Measurements from ENCODE around the gene GLTPD2. TPM values are rescaled to one million over a fixed set of nuclear protein-coding genes. Genes with fewer than 3 reads are reported as not detected.
"Not testable (repeated sequence)": the region's sequence is repeated elsewhere in the genome, so short reads cannot be mapped to it uniquely, and the experiment has no call there.

The GLTPD2 gene
- total RNA-seq, 1 experiment from 2014 or later, result not detected

- Histone ChIP-seq H3T11ph (ENCODE audit: low read length) (no peak overlapping the region), H2AFZ (ENCODE audit: low read length) (no peak overlapping the region), H2BK20ac (ENCODE audit: low read depth, low read length, poor library complexity, severe bottlenecking) (no peak overlapping the region), H3K18ac (ENCODE audit: insufficient read length, low read depth, low read length) (no peak overlapping the region), H4K5ac (ENCODE audit: insufficient read length, low read depth, low read length) (no peak overlapping the region), H2AK5ac (ENCODE audit: insufficient read length, low read length) (no peak overlapping the region), H4K20me1 (ENCODE audit: control insufficient read depth, insufficient read depth, insufficient read length) (no peaks in the 10 kb centered on the region), H2BK12ac (ENCODE audit: insufficient read length, low read depth, low read length) (no peak overlapping the region), H3K56ac (ENCODE audit: insufficient read length, low read depth, low read length) (no peak overlapping the region), H3K14ac (ENCODE audit: insufficient read depth, low read length) (no peak overlapping the region), H2BK15ac (ENCODE audit: low read depth, low read length) (no peak overlapping the region), H3K9me3 (ENCODE audit: control insufficient read depth, low read depth, low read length) (no peaks in the 10 kb centered on the region), H3K4me1 (ENCODE audit: insufficient read depth, low read length) (no peaks in the 10 kb centered on the region), H3K79me2 (ENCODE audit: insufficient read depth, low read length) (no peaks in the 10 kb centered on the region), H3K4me2 (ENCODE audit: insufficient read depth, insufficient read length, low read length) (no peak overlapping the region), H3K27me3 (ENCODE audit: insufficient read depth, low read length) (no peaks in the 10 kb centered on the region), H4K8ac (replicated peaks; ENCODE audit: insufficient read length, low read depth, low read length) (no peak overlapping the region), H4K91ac (ENCODE audit: insufficient read length, low read depth, low read length) (no peak overlapping the region), H3K27ac (ENCODE audit: insufficient read length, low read depth, low read length) (no peak overlapping the region), H3K4ac (ENCODE audit: low read depth, low read length) (no peak overlapping the region), H3K23me2 (ENCODE audit: insufficient read length, low read depth, low read length, poor library complexity, severe bottlenecking) (no peaks in the 10 kb centered on the region), H3K9ac (ENCODE audit: extremely low read depth, insufficient read length, low read length) (no peak overlapping the region), H3K79me1 (ENCODE audit: insufficient read depth, low read depth, low read length, poor library complexity, severe bottlenecking) (no peaks in the 10 kb centered on the region), H3K23ac (ENCODE audit: insufficient read length, low read depth, low read length) (no peak overlapping the region), H2BK5ac (ENCODE audit: insufficient read length, low read length) (no peak overlapping the region), H2BK120ac (ENCODE audit: low read depth, low read length, poor library complexity, severe bottlenecking) (no peak overlapping the region)
- DNase-seq, result no peak
- TF ChIP-seq CTCF (conservative IDR thresholded peaks at IDR 0.05), result no peak
- Mint-ChIP-seq H3K27ac (peak overlapping the region in 1 of 3 experiments; percentile 52; a peak in 2 of 7 replicates), H3K36me3 (ENCODE audit: insufficient read depth in 1 of 3, low read depth in 3 of 3) (peaks cover 0 to 5% (median 3%) of the 10 kb centered on the region in 3 experiments; a peak in 3 of 7 replicates), H3K9me3 (no peaks in the 10 kb centered on the region), H3K27me3 (ENCODE audit: low read depth) (no peaks in the 10 kb centered on the region), H3K4me1 (0 out of 4 replicates have a peak, but pooled peaks cover under 1 to 3% of the 10 kb centered on the region in 2 experiments), H3K4me3 (no peak overlapping the region)
- WGBS (ENCODE audit: extremely low coverage, insufficient read length, low lambda C conversion rate), result no CpG with 5 or more reads among the region's 8 CpGs
Measured at GRCh38 chr17:4827399-4827798, 38.6 kb downstream of the GLTPD2 start.

GRCh38 chr17:4832829-4833177, 44.0 kb downstream of the GLTPD2 start:
- H3K27me3 Mint-ChIP-seq (ENCODE audit: low read depth); H3K36me3 Mint-ChIP-seq (ENCODE audit: insufficient read depth in 1 of 3, low read depth in 3 of 3); H2BK12ac ChIP-seq (ENCODE audit: insufficient read length, low read depth, low read length); H2BK120ac ChIP-seq (ENCODE audit: low read depth, low read length, poor library complexity, severe bottlenecking); H4K20me1 ChIP-seq (ENCODE audit: control insufficient read depth, insufficient read depth, insufficient read length); H3K18ac ChIP-seq (ENCODE audit: insufficient read length, low read depth, low read length); H3K27me3 ChIP-seq (ENCODE audit: insufficient read depth, low read length); H3K56ac ChIP-seq (ENCODE audit: insufficient read length, low read depth, low read length); H4K8ac ChIP-seq (replicated peaks; ENCODE audit: insufficient read length, low read depth, low read length); H3K23ac ChIP-seq (ENCODE audit: insufficient read length, low read depth, low read length); H4K91ac ChIP-seq (ENCODE audit: insufficient read length, low read depth, low read length); H3K27ac ChIP-seq (ENCODE audit: insufficient read length, low read depth, low read length); H3K79me1 ChIP-seq (ENCODE audit: insufficient read depth, low read depth, low read length, poor library complexity, severe bottlenecking); H3K9ac ChIP-seq (ENCODE audit: extremely low read depth, insufficient read length, low read length); H2AK5ac ChIP-seq (ENCODE audit: insufficient read length, low read length); H3K9me3 Mint-ChIP-seq; H3K79me2 ChIP-seq (ENCODE audit: insufficient read depth, low read length); H3K23me2 ChIP-seq (ENCODE audit: insufficient read length, low read depth, low read length, poor library complexity, severe bottlenecking); H3K9me3 ChIP-seq (ENCODE audit: control insufficient read depth, low read depth, low read length); DNase-seq; H2BK5ac ChIP-seq (ENCODE audit: insufficient read length, low read length); H4K5ac ChIP-seq (ENCODE audit: insufficient read length, low read depth, low read length); H3K4me1 ChIP-seq (ENCODE audit: insufficient read depth, low read length); H3K14ac ChIP-seq (ENCODE audit: insufficient read depth, low read length); H2BK15ac ChIP-seq (ENCODE audit: low read depth, low read length); H2BK20ac ChIP-seq (ENCODE audit: low read depth, low read length, poor library complexity, severe bottlenecking); H3T11ph ChIP-seq (ENCODE audit: low read length); H2AFZ ChIP-seq (ENCODE audit: low read length); H3K4ac ChIP-seq (ENCODE audit: low read depth, low read length): not testable (repeated sequence)
- Mint-ChIP-seq H3K4me1 (peaks cover 14 to 16% of the 10 kb centered on the region in 2 experiments), H3K4me3 (peak overlapping the region; percentile 82 to 92), H3K27ac (peak overlapping the region; percentile 70 to 97 (median 96); a peak in 5 of 7 replicates)
- no CpG with 5 or more reads among the region's 17 CpGs for WGBS (ENCODE audit: extremely low coverage, insufficient read length, low lambda C conversion rate)
- peak overlapping the region; percentile 14 for H3K4me2 ChIP-seq (ENCODE audit: insufficient read depth, insufficient read length, low read length)
